Loucy (cell line): ENCODE results near the gene SLC5A6.

Source experiments
- H2AFZ ChIP-seq: fragments of 200-600 bp; sonication (generic); 2 replicates; pipeline ENCODE4 v1.6.0; 2016; ENCODE audit warnings: antibody characterized with exemption, mild to moderate bottlenecking, low read length, moderate library complexity
- H3F3A ChIP-seq: fragments of 200-600 bp; 2 replicates; pipeline ENCODE4 v1.6.0; 2016; ENCODE audit warnings: antibody characterized with exemption, low read depth, mild to moderate bottlenecking
- H3K27me3 ChIP-seq: fragments of 200-600 bp; sonication (generic); 2 replicates; pipeline ENCODE4 v1.6.1; 2014; ENCODE audit warnings: low read length, mild to moderate bottlenecking; ENCODE audit not compliant: insufficient read depth, poor library complexity, severe bottlenecking
- H3K36me3 ChIP-seq: fragments of 200-600 bp; sonication (generic); 2 replicates; pipeline ENCODE4 v1.6.1; 2016; ENCODE audit warnings: low read length; ENCODE audit not compliant: insufficient read depth
- H3K4me1 ChIP-seq: fragments of 200-600 bp; sonication (generic); 2 replicates; pipeline ENCODE4 v1.5.1; 2014; ENCODE audit warnings: low read length, mild to moderate bottlenecking; ENCODE audit not compliant: insufficient read depth, poor library complexity, severe bottlenecking
- H3K4me2 ChIP-seq: fragments of 200-600 bp; sonication (generic); 2 replicates; pipeline ENCODE4 v1.6.0; 2014; ENCODE audit warnings: antibody characterized with exemption, low read length, low read depth, mild to moderate bottlenecking; ENCODE audit not compliant: poor library complexity, severe bottlenecking
- H3K4me3 ChIP-seq: fragments of 200-600 bp; sonication (generic); 2 replicates; pipeline ENCODE4 v1.5.1; 2014; ENCODE audit warnings: low read length, mild to moderate bottlenecking, mixed read lengths; ENCODE audit not compliant: poor library complexity, severe bottlenecking
- H3K79me2 ChIP-seq: fragments of 200-600 bp; sonication (generic); 2 replicates; pipeline ENCODE4 v1.6.1; 2014; ENCODE audit warnings: low read length; ENCODE audit not compliant: insufficient read depth
- H3K9ac ChIP-seq: fragments of 200-600 bp; sonication (generic); 2 replicates; pipeline ENCODE4 v1.6.0; 2014; ENCODE audit warnings: mild to moderate bottlenecking, low read depth, low read length, moderate library complexity; ENCODE audit not compliant: poor library complexity, severe bottlenecking
- H3K9me2 ChIP-seq: fragments of 200-600 bp; sonication (generic); replicated peaks from 2 replicates; pipeline ENCODE4 v1.6.1; 2016; ENCODE audit warnings: low read depth, low read length, mixed read lengths
- H3K9me3 ChIP-seq: fragments of 200-600 bp; sonication (generic); 2 replicates; pipeline ENCODE4 v1.6.1; 2014; ENCODE audit warnings: mild to moderate bottlenecking, antibody characterized with exemption, low read length, low read depth; ENCODE audit not compliant: insufficient read depth
- H4K20me1 ChIP-seq: fragments of 200-600 bp; sonication (generic); 2 replicates; pipeline ENCODE4 v1.6.0; 2014; ENCODE audit warnings: antibody characterized with exemption, low read length, mild to moderate bottlenecking; ENCODE audit not compliant: insufficient read depth, poor library complexity, severe bottlenecking
- CTCF ChIP-seq: fragments of 200-600 bp; sonication (generic); conservative IDR thresholded peaks from 2 replicates; pipeline ENCODE4 v1.5.1; 2014; ENCODE audit warnings: mild to moderate bottlenecking, antibody characterized with exemption, low read length
- EZH2phosphoT487 ChIP-seq: fragments of 200-600 bp; IDR thresholded peaks from 2 replicates; pipeline ENCODE4 v1.6.1; 2018; ENCODE audit warnings: antibody characterized with exemption, mild to moderate bottlenecking, moderate library complexity, borderline replicate concordance

SLC5A6 gene

GRCh38 chr2:27171351-27171848 is 40.7 kb downstream of the SLC5A6 start:
- H3K4me1 ChIP-seq: no peaks in the 10 kb centered on the region
- H3K79me2 ChIP-seq: no peaks in the 10 kb centered on the region
- no peak overlapping the region for H2AFZ ChIP-seq
- H3K9me3 ChIP-seq: no peaks in the 10 kb centered on the region
- no peaks in the 10 kb centered on the region for H3F3A ChIP-seq
- no peak overlapping the region for H3K4me2 ChIP-seq
- no peaks in the 10 kb centered on the region for H3K36me3 ChIP-seq
- no peaks in the 10 kb centered on the region for H3K9me2 ChIP-seq
- H3K9ac ChIP-seq: no peak overlapping the region
- no peaks in the 10 kb centered on the region for H4K20me1 ChIP-seq
- no peak overlapping the region for H3K4me3 ChIP-seq
- TF ChIP-seq EZH2phosphoT487: no peak
- no peak for TF ChIP-seq CTCF
- no peaks in the 10 kb centered on the region for H3K27me3 ChIP-seq

- H3K4me2 ChIP-seq: peak overlapping the region; percentile 73
- no peaks in the 10 kb centered on the region for H3K4me1 ChIP-seq
- H3K9ac ChIP-seq: no peak overlapping the region
- H3K9me2 ChIP-seq: no peaks in the 10 kb centered on the region
- H3K4me3 ChIP-seq: peak overlapping the region; percentile 69
- H3F3A ChIP-seq: no peaks in the 10 kb centered on the region
- H3K36me3 ChIP-seq: no peaks in the 10 kb centered on the region
- peak overlapping the region; percentile 92 for H2AFZ ChIP-seq
- no peaks in the 10 kb centered on the region for H3K79me2 ChIP-seq
- no peaks in the 10 kb centered on the region for H3K9me3 ChIP-seq
- H4K20me1 ChIP-seq: no peaks in the 10 kb centered on the region
- TF ChIP-seq EZH2phosphoT487 (no peak), CTCF (no peak)
- no peaks in the 10 kb centered on the region for H3K27me3 ChIP-seq
Observed at GRCh38 chr2:27170581-27171337, 41.3 kb downstream of the SLC5A6 start.

- no peak overlapping the region for H3K9ac ChIP-seq
- no peaks in the 10 kb centered on the region for H3F3A ChIP-seq
- no peaks in the 10 kb centered on the region for H3K36me3 ChIP-seq
- no peak overlapping the region for H3K4me3 ChIP-seq
- H3K79me2 ChIP-seq: no peaks in the 10 kb centered on the region
- TF ChIP-seq EZH2phosphoT487 (no peak), CTCF (no peak)
- no peaks in the 10 kb centered on the region for H3K9me3 ChIP-seq
- H3K9me2 ChIP-seq: no peaks in the 10 kb centered on the region
- 0 out of 2 replicates have a peak overlapping the region, but pooled peaks have one; percentile 41 for H2AFZ ChIP-seq
- no peaks in the 10 kb centered on the region for H3K4me1 ChIP-seq
- H3K27me3 ChIP-seq: no peaks in the 10 kb centered on the region
- no peak overlapping the region for H3K4me2 ChIP-seq
- H4K20me1 ChIP-seq: no peaks in the 10 kb centered on the region
Observed at GRCh38 chr2:27164960-27165763, 46.9 kb downstream of the SLC5A6 start.
